Fibroblast of lung (primary cell): ENCODE data around the gene GNAT3.

ENCODE experiments used
- CTCF ChIP-seq, 2 donors: IDR thresholded peaks in 1 of 2; conservative IDR thresholded peaks in 1 of 2; 1 replicate in 1 of 2; 2 replicates in 1 of 2; pipeline ENCODE4 v1.5.1; 2011 to 2012; ENCODE audit warnings: low read length in 2 of 2, control low read depth in 1 of 2, inconsistent platforms in 1 of 2, low read depth in 1 of 2, mild to moderate bottlenecking in 1 of 2
- EZH2 ChIP-seq: IDR thresholded peaks from 2 replicates; pipeline ENCODE4 v1.5.1; 2012; ENCODE audit warnings: low read length, control low read depth, mild to moderate bottlenecking; ENCODE audit errors: missing control alignments

- TF ChIP-seq CTCF (conservative IDR thresholded peaks at IDR 0.05 in 1 of 2, IDR thresholded peaks at IDR 0.05 in 1 of 2; ENCODE audit: low read depth in 1 of 2, low read length in 2 of 2): no peak
- no peak for TF ChIP-seq EZH2
Measured at GRCh38 chr7:80526472-80526871, 14.6 kb upstream of the GNAT3 start.
